Activated effector memory CD4-positive, alpha-beta T cell treated with anti-CD3 and anti-CD28 coated beads, Interleukin-2, amount 50 U/mL, for 16 hours (primary cell): Measurements from ENCODE around the gene ERI2.
"Not testable (repeated sequence)": the region's sequence is repeated elsewhere in the genome, so short reads cannot be mapped to it uniquely, and the experiment has no call there.

Experiments
- DNase-seq: peaks from one replicate; pipeline ENCODE4 v3.0.0-alpha.2; 2020

Gene ERI2

GRCh38 chr16:20762404-20763123 is 43.7 kb downstream of the ERI2 start:
- no peak for DNase-seq

GRCh38 chr16:20761175-20761574 is 45.1 kb downstream of the ERI2 start:
- no peak for DNase-seq

- no peak for DNase-seq
Measured at GRCh38 chr16:20760346-20760745, 45.9 kb downstream of the ERI2 start.

DNA sequence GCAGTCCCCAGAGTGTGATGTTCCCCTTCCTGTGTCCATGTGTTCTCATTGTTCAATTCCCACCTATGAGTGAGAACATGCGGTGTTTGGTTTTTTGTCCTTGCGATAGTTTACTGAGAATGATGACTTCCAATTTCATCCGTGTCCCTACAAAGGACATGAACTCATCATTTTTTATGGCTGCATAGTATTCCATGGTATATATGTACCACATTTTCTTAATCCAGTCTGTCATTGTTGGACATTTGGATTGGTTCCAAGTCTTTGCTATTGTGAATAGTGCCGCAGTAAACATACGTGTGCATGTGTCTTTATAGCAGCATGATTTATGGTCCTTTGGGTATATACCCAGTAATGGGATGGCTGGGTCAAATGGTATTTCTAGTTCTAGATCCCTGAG is 50.5 kb downstream of the ERI2 start:
- DNase-seq, result not testable (repeated sequence)

DNA sequence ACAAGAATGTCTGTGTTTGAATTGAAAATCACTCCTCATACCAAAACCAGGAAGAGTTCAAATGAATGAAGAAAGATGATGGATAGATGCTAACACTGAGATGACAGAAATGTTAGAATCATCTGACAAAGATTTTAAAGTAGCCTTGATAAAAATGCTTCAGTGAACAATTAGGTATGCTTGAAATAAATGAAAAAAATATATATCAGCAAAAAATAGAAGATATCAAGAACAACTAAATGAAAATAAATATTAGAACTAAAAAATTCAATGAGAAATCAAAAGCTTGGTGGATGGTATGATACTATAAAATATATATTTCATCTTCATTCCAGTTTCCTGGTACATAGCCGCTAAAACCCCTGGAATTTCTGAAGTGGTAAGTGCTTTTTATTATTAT is 51.0 kb downstream of the ERI2 start:
- no peak for DNase-seq

DNA sequence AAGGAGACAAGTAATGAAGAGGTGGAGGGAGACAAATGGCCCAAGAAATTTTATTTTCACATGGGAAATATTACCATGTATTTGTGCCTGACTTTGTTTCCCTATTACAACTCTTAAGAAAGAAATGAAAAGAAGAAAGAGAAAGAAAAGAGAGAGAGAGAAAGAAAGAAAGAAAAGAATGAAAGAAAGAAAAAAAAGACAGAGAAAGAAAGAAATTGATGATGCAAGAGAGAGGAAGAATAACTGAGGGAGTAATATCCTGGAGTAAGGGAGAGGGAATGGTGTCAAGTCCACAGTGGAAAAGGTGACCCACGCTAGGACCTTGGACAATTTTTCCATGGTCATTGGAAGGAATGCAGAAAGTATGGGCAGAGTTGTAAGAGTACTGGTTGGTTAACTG is 52.5 kb downstream of the ERI2 start:
- no peak for DNase-seq

- DNase-seq, result no peak
Measured at GRCh38 chr16:20750558-20750957, 55.7 kb downstream of the ERI2 start.

DNA sequence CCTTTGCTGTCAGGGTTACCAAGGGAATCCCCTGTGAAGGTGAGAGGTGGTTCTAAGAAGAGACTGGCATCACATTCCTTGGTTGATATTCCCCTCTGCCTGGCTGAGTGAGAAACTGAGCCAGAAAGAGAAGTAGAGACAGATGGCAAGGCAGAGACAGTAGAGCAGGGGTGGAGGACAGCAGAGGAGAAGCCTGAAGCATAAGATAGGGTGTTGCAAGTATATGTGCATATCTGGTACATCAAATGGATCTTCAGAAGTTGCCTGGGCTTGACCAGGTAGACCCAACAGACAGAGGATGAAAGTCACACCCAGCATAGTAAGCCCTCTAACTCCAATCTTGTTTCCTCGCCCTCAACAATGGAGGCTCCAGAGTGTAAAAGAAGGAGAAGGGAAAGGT is 56.8 kb downstream of the ERI2 start:
- DNase-seq, result no peak

GRCh38 chr16:20747030-20747816 is 59.0 kb downstream of the ERI2 start:
- DNase-seq, result no peak

DNA sequence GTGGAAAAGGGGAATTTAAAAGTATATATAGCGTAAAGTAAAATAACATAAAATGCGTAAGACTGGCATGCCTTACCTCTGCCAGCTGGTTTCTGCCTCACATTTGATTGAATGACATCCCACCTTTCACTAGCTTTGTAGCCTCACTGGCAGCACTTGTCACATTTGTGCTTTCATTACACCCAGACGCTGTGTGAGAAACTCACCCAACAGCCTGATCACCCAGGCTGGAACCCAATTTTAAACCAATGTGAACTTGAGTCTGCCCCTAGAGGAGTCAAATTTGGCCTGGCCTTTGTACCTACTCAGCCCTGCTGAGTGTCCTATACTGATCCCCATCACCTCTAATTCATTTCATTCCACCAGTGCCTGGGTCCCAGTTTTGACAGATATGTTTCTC is 59.8 kb downstream of the ERI2 start:
- no peak for DNase-seq
